CD4-positive, alpha-beta T cell treated with Interleukin-6 at 100 ng/mL for 8 hours (primary cell): ENCODE measurements around the gene RPP25L.

Experiments used
- DNase-seq: peaks from one replicate; pipeline ENCODE4 v3.0.0-alpha.2; 2020; ENCODE audit warnings: mixed read lengths, low spot score

RPP25L gene

DNA sequence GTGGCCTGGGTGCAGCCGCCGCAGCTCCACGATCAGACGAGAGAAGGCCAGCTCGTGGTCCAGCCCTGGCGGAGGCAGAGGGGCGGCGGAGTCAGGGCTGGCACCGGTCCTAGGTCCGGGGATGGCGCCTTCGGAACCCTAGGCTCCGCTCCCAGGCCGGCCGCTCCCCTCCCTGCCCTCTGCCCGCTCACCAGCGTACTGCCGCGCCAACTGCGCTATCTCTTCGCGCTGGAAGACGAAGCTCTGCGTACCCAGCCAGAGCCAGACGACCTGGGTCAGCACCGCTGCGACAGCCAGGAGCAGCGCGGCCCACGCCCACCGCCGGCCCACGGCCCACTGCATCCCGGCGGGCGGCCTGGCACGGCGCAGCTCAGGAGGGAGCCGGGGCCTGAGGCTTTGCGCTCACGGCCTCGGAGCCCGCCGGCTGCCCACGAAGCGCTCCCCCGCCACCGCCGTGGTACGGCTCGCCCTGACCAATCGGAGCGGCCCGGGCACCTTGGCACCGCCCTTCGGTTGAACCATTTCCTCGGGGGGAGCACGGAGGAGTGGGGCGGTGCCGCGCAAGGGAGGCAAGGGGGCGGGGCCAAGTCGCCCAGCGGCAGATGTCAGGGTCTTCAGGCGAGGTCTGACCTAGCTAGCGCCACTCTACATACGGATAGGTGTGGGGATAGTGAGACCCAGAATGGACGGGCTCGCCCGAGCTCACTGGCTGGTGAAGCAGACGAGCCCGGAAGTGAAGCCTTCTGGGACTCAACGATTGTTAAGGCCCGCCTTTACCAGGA lies 25.6 kb upstream of the RPP25L start, which contains the start of gene SIGMAR1:
Gene SIGMAR1, minus strand, starts transcription at position 432 of the 782 bp plus-strand sequence. Its CDS starts 90 bp downstream, at position 342.
- peak; percentile 92 for DNase-seq

GRCh38 chr9:34636791-34637355 lies 25.0 kb upstream of the RPP25L start:
- DNase-seq, result no peak

DNA sequence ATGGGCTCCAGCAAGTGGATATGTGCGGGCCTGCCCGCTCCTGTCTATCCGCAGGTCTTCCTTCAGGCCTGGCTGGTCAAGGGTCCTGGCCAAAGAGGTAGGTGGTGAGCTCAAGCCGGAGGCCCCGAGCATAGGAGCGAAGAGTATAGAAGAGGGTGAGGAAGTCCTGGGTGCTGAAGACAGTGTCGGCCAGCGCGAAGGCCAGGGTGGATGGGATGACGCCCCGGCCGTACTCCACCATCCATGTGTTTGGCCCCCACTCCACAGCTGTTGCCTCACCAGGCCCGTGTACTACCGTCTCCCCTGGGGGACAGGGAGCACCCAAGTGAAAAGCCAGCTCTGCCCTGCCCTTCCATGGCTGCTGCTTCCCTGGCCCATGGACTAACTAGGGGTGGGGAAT lies 23.7 kb upstream of the RPP25L start:
- no peak for DNase-seq

DNA sequence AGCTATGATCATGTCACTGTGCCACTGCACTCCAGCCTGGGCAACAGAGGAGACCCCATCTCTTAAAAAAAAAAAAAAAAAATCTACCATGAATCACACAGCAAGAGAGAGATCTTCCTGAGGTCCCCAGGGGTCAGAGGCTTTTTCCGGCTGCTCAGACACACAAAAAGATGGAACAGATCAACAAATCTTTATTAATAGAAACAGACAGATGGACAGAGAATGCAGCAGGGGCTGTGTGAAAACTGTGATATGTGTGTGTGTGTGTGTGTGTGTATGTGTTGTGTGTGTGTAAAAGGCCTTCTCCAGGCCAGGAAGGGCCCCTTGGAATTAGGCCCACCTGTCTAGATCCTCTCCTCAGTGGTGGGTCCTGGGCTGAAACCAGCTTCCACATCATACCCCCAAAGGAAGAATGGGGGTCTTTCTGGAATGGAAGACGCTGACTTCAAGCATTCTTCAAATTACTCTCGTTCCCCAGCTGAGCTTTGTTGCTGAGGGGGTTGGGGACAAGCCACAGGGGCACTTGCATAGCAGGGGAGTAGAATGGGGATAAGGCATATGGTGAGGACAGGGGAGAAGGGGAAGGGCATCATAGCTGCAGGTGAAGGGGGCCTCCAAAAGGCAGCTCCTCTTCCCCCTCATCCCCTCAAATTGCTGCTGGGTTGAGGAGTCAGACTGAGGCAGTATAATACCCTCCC lies 22.8 kb upstream of the RPP25L start:
- no peak for DNase-seq

DNA sequence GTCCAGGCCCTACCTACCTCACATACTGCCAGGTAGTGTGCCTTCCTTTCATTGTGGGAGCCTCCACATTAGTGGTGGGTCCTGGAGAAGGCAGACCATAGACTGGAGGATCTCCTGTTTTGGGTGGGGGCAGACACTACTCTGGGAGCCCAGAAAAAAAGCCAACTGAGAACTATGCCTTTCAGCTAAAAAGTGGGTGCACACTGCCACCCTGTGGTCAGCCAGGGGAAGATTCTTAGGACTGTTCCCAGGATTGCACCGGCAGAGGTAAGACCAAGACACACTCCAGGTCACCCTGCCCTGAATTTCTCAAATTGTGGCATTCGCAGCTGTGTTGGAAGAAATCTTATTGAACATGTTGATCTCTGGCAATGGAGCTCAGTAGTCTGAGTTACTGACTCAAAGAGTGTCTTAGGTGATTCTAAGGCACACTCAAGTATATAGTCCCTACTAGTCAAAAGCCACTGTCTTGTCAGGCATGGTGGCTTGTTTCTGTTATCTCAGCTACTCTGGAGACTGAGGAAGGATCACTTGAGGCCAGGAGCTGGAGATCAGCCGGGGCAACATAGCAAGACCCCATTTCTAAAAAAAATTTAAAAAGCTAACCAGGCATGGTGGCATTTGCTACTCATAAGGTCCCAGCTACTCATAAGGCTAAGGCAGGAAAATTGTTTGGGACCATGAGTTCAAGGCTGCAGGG lies 22.1 kb upstream of the RPP25L start:
- peak; percentile 77 for DNase-seq

GRCh38 chr9:34633166-34633565 lies 21.3 kb upstream of the RPP25L start:
- no peak for DNase-seq

DNA sequence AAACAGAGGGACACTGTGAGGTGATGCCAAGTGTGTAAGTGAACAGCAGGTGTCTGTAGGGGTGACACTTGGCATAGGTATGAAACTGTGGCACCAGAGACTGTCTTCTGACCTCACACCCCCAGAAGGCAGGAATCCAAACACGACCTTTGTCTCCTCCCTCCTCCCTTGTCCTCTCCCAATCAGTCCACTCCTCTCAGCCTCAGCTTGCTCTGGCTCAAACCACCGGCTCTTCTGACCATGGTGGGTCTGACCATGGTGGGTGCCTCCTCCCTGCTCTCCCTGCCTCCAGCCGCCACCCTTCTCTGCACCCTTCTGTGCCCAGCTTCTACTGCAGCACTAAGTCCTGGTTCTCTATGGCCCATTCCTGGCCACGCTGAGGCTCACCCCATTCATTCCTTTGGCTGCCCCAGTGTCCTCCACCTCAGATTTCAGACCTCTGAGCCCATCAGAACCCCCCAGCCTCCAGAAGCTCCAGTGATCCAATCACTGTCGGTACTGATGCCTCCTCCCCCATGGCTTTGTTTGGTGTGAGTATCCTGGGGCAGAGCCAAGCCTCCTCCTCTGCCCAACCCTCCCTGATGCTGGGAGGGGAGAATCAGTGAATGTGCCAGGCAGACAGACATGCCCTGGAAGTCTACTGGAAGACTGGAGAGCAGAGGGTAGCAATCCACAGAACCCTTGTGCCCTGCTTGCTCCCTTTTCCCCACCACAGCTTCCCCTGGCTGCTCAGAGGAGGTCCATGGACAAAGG lies 18.7 kb upstream of the RPP25L start:
- no peak for DNase-seq

GRCh38 chr9:34629491-34629808 lies 17.6 kb upstream of the RPP25L start:
- DNase-seq, result no peak

- DNase-seq, result no peak
Measured at GRCh38 chr9:34628656-34629490, 17.0 kb upstream of the RPP25L start, which contains the start of gene ARID3C. ARID3C (minus strand) TSS chr9:34629066; CDS start chr9:34628014, 1,052 bp downstream.

DNA sequence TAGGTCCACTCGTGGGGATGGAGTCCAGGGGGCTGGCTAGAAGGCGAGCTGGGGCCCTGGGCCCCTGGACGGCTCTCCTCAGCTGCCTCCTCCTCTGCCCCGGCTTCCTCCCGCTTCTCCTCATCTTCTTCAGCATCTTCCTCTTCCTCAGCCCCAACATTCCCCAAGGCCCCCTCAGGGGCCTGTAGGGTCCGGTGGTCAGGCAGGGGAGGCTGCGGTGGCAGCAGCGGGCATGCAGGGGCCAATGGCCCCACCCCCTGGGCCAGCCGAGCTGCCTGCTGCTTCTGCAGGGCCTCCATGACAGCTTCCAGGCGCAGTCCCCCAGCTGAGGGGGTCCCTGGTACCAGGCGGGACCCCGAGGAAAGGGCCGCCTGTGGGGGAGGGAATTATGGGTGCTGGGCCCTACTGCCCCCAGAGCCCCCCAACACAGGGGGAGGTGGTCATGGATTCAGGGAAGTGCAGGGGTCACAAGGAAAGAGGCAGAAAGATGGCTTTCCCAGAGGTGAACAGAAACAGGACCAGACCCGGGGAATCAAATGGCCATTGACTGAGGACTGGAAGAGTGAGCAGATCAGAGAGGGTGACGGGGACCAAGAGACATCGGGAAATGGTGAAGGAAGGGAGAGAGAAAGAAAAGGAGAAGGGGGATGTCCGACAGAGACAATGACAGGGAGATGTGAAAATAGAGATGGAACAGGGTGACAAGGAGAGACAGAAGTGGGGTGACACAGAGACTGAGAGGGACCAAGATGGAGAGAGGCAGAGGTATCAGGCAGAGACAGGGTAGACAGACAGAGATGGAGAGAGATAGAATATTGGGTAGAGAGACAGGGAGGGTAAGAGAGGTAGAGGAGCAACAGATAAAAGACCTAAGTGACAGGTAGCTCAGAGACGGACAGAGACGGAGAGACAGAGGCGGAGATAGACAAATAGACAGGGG lies 16.1 kb upstream of the RPP25L start:
- DNase-seq, result no peak

GRCh38 chr9:34625186-34625486 lies 13.2 kb upstream of the RPP25L start:
- DNase-seq, result no peak

DNA sequence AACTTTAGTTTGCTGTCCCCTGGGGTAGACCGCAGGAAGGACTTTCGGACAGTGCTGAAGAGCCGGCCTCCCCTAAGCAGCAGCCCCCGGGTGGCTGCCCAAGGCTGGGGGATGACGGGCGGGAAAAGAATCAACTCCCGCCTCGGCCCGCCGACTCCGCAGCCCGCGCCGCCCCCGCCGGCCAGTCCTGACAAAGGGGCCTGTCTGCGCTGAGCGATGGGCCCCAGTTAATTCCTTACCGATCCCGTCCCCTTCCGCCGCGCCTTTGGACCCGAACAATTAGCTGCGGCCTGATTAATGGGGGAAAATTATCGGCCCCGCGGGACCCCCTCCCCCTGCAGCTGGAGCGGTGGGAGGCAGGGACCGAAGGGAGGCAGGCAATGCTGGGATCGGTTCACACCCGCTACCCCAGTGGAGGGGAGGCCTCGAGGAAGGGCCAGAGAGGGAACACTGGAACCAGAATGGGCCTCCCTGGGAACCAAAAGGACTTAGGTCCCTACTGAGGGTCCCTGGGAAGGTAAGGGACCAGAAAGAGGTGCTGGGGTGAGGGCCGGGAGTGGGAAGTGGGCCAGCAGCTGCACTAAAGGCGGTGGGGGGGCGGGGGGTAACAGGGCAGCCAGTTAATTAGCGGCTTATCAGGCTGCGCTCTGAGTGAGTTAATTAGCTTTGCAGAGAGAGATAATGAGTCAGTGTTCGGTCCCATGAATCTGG lies 12.7 kb upstream of the RPP25L start:
- DNase-seq, result no peak

DNA sequence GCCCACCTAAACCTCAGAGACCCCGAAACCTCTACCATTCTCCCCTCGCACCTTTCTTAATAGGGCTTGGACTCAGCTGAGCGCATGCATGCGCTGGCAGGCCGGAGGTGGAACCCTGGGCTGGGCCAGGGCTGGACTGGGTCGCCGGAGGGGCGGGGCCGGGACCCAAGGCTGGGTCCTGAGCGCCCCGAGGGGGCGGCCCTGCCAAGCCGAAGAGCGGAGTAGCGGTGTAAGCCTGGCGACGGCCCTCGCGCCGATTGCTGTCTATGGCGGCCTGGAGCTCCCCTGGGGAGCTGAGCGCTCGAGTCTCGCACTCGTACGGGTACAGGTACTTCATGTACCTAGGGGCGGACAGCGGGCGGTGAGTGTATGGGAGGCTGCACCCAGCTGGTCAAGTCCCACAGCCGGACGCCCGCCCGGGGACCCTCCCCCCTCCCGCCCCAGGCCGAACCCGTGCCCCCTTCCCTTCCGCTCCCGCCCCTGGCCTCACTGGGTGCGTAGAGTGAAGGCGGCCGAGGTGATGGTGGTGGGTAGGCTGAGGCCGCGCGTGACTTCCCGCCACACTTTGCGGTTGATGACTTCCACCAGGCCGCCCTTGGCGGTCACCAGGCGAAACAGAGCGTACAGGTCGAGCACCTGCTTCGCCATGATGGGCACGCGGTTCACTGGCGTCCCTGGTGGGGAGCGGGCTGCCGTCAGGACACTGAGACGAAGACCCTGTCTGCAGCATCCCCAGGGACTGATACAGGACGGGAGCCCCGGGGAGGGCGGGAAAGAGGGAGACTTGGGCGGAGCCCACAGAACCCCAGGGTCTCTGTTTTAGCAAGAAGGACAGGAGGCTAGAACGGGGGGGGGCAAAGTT lies 11.7 kb upstream of the RPP25L start:
- DNase-seq, result no peak

GRCh38 chr9:34620061-34620994 lies 8.4 kb upstream of the RPP25L start, which contains the start of gene DCTN3:
DCTN3 (minus strand) TSS chr9:34620495; CDS start chr9:34620464, 31 bp downstream.
- DNase-seq, result peak; percentile 94

- no peak for DNase-seq
Measured at GRCh38 chr9:34615132-34615531, 3.2 kb upstream of the RPP25L start.

DNA sequence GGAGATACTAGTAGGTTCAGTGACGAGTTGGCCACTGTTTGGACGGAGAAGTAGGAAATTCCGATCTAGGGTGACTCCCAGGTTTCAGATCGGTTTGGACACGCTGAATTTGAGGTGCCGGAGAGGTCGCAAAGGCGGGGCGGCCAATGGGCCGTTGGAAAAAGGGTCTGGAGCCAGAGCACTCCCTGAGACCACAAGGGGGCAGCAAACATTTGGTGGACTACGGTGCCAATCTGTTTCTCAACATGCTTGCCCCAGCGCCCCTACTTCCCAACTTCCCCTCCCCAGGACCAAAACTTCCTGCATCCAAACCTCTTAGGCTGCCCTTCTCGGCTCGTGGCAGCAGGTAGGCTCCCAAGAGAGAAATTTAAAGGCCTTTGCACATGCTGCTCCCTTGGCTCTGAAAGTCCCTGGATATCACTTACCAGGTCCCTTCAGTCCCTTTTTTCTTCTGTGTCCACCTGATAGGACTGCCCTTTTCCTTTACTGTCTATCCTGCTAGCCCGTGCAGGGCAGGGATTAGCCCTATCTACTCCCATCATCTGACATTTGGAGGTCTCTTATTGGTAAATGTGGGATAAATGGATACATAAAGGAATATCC lies 992 bp upstream of the RPP25L start:
- DNase-seq, result peak; percentile 73
